HFFc6 (cell line): ENCODE measurements around the gene PDE6C. TPM values are rescaled to one million over a fixed set of nuclear protein-coding genes. Genes with fewer than 3 reads are reported as not detected.

Experiments used
- DNase-seq: peaks from one replicate; pipeline ENCODE4 v3.0.0-alpha.2; 2018
- H3K27ac Mint-ChIP-seq: 2 replicates; pipeline ENCODE4 v1.8.0; 2020; ENCODE audit warnings: mild to moderate bottlenecking, mixed read lengths
- H3K27me3 Mint-ChIP-seq: 2 replicates; pipeline ENCODE4 v1.8.0; 2021; ENCODE audit warnings: mild to moderate bottlenecking, moderate library complexity, mixed read lengths; ENCODE audit not compliant: insufficient read depth
- H3K36me3 Mint-ChIP-seq: 2 replicates; pipeline ENCODE4 v1.8.0; 2021; ENCODE audit warnings: low read depth, mixed read lengths
- H3K4me1 Mint-ChIP-seq: 2 replicates; pipeline ENCODE4 v1.8.0; 2020; ENCODE audit warnings: low read depth, mixed read lengths
- H3K4me3 Mint-ChIP-seq: 2 replicates; pipeline ENCODE4 v1.8.0; 2020; ENCODE audit warnings: mild to moderate bottlenecking, moderate library complexity, mixed read lengths
- H3K9me3 Mint-ChIP-seq: 2 replicates; pipeline ENCODE4 v1.8.0; 2020; ENCODE audit warnings: mild to moderate bottlenecking, mixed read lengths
- total RNA-seq, 6 experiments: library from RNA; stranded (reverse); fragmentation: NEBNext Ultra II Directional; extraction: Animal tissue kit (Norgen Biotek cat#: 25700); gene quantifications; 2 replicates in 1 of 6; 3 replicates in 5 of 6; pipeline ENCODE4 v1.2.3, GENCODE V29; 2021
- TF ChIP-seq, protein P1 (sequence below): fragments of 200-600 bp; sonication (generic); IDR thresholded peaks from 2 replicates; pipeline ENCODE4 v1.5.0; 2021; ENCODE audit warnings: antibody characterized with exemption, mild to moderate bottlenecking

Gene PDE6C
- total RNA-seq, 6 experiments from 2014 or later: not detected

GRCh38 chr10:93594518-93594917 is 17.8 kb upstream of the PDE6C start:
- Mint-ChIP-seq H3K9me3 (no peaks in the 10 kb centered on the region), H3K36me3 (no peaks in the 10 kb centered on the region), H3K4me1 (no peaks in the 10 kb centered on the region), H3K27me3 (peaks cover 32% of the 10 kb centered on the region), H3K4me3 (no peak overlapping the region), H3K27ac (no peak overlapping the region)
- TF ChIP-seq, protein P1, sequence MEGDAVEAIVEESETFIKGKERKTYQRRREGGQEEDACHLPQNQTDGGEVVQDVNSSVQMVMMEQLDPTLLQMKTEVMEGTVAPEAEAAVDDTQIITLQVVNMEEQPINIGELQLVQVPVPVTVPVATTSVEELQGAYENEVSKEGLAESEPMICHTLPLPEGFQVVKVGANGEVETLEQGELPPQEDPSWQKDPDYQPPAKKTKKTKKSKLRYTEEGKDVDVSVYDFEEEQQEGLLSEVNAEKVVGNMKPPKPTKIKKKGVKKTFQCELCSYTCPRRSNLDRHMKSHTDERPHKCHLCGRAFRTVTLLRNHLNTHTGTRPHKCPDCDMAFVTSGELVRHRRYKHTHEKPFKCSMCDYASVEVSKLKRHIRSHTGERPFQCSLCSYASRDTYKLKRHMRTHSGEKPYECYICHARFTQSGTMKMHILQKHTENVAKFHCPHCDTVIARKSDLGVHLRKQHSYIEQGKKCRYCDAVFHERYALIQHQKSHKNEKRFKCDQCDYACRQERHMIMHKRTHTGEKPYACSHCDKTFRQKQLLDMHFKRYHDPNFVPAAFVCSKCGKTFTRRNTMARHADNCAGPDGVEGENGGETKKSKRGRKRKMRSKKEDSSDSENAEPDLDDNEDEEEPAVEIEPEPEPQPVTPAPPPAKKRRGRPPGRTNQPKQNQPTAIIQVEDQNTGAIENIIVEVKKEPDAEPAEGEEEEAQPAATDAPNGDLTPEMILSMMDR: no peak
- no peak for DNase-seq

DNA sequence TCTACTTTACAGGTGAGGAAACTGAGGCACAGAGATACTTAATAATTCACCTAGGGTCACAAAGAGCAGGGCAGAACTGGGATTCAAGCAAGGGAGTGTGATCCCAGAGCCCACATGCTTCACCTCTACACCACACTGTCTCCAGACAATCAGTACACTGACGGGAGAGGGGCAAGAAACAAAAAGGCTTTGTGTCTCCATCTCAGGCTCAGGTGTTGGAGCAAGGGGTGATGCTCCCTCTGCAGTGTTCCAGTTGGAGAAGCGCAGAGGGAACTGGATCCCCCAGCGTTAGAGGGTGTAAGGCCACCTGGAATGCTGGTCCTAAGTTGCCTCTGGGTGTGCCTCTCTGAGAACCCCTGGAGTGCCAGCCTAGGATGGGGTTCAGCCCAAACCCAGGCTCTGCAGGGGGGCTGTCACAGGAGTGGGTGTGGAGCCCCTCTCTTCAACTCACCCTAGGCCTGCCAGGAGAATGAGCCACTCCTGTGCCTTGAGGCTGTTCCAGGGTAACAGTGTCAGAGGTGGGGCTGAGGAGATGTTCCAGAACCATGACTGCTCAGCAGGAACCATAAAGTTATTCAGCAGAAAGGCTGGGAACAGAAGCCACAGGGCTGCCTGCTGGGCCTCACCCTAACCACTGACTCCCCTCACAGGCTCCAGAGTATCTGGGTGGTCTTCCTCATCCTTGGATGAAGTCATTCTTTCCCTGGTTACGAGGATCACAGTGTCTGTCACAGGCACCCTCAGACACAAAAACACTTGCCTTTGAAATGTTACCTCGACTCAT is 16.8 kb upstream of the PDE6C start:
- no peaks in the 10 kb centered on the region for H3K9me3 Mint-ChIP-seq
- TF ChIP-seq, protein P1: no peak
- H3K4me3 Mint-ChIP-seq: no peak overlapping the region
- H3K27me3 Mint-ChIP-seq: peaks cover 31% of the 10 kb centered on the region
- no peak for DNase-seq
- H3K27ac Mint-ChIP-seq: no peak overlapping the region
- no peaks in the 10 kb centered on the region for H3K36me3 Mint-ChIP-seq
- H3K4me1 Mint-ChIP-seq: no peaks in the 10 kb centered on the region

GRCh38 chr10:93596539-93596938 is 15.8 kb upstream of the PDE6C start:
- Mint-ChIP-seq H3K9me3 (no peaks in the 10 kb centered on the region), H3K27ac (no peak overlapping the region), H3K36me3 (no peaks in the 10 kb centered on the region), H3K27me3 (peaks cover 31% of the 10 kb centered on the region), H3K4me3 (no peak overlapping the region), H3K4me1 (no peaks in the 10 kb centered on the region)
- TF ChIP-seq, protein P1: 0 out of 2 replicates have a peak, but pooled peaks have one; percentile 21
- no peak for DNase-seq

DNA sequence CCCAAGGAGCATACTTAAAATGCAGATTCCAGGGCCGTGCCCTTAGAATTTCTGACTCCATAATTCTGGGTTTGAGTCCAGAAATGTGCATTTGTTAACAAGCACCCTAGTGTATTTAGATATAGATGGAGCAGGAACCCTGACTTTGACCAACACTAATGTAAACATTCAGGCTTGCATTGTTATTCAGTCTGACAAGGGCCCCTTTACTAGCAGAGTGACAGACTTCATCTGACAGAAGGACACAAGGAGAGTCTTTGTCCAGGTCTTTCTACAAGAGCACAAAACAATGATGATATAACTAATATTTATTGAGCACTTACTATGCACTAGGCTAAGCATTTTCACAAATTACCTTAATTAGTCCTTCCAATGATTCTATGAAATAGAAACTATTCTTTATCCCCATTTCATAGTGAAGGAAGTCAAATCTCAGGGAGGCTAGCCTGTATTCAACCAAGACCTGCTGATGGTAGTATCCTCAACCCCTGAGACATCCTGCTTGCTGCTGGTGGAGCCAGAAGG is 15.2 kb upstream of the PDE6C start:
- Mint-ChIP-seq H3K27me3 (peaks cover 33% of the 10 kb centered on the region), H3K9me3 (no peaks in the 10 kb centered on the region), H3K36me3 (no peaks in the 10 kb centered on the region), H3K27ac (no peak overlapping the region), H3K4me1 (no peaks in the 10 kb centered on the region), H3K4me3 (no peak overlapping the region)
- no peak for DNase-seq
- TF ChIP-seq, protein P1: no peak

GRCh38 chr10:93598157-93598556 is 14.2 kb upstream of the PDE6C start:
- Mint-ChIP-seq H3K36me3 (no peaks in the 10 kb centered on the region), H3K4me3 (no peak overlapping the region), H3K27ac (no peak overlapping the region), H3K27me3 (peaks cover 36% of the 10 kb centered on the region), H3K9me3 (no peaks in the 10 kb centered on the region), H3K4me1 (no peaks in the 10 kb centered on the region)
- DNase-seq: no peak
- TF ChIP-seq, protein P1: no peak
